GM18861 (cell line): ENCODE measurements around the gene AXIN1.

Experiments used
- ATAC-seq: cut with Tn5 transposase; IDR thresholded peaks from one replicate; pipeline ENCODE4 v1.9.1; 2021; ENCODE audit not compliant: unreplicated experiment

AXIN1 gene

DNA sequence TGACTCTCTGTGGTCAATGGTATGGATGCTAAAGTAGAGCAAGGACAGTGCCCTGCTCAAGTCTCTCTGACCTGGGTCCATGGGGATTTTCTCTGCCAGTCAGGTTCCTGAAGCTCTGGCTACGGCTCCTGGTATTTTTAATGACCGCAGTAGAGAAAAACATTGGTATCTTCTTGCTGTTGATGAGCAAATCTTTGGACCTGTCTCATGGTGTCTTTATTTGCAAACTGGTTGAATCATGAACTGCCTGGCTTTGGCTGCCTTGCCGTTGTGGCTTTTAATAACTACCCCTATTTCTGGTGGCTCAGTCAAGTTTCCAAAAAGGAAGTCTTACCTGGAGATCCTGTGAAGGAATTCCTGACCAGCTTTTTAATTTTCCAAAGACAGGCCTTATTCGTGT is 109.2 kb downstream of the AXIN1 start:
- ATAC-seq = no peak

DNA sequence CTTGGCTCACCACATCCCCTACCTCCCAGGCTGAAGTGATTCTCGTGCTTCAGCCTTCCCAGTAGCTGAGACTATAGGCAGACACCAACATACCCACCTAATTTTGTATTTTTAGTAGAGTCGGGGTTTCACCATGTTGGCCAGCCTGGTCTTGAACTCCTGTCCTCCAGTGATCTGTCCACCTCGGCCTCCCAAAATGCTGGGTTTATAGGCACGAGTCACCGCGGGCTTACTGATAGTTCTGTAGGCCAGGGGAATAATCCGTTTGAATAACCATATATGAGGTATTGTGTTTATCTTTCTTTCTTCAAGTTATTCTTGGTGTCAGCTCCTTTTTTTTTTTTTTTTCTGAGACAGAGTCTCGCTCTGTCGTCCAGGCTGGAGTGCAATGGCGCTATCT is 110.2 kb downstream of the AXIN1 start:
- no peak for ATAC-seq

DNA sequence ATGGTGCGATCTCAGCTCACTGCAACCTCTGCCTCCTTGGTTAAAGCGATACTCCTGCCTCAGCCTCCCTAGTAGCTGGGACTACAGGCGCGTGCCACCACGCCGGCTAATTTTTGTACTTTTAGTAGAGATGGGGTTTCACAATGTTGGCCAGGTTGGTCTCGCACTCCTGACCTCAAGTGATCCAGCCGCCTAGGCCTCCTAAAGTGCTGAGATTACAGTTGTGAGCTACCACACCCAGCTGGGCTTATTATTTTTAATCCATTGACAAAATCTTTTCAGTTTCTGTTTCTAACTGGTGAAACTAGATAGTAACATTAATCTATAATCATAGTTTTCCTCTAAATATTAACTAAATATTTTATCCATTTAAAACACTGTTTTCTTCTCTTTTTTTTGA is 112.0 kb downstream of the AXIN1 start:
- no peak for ATAC-seq

DNA sequence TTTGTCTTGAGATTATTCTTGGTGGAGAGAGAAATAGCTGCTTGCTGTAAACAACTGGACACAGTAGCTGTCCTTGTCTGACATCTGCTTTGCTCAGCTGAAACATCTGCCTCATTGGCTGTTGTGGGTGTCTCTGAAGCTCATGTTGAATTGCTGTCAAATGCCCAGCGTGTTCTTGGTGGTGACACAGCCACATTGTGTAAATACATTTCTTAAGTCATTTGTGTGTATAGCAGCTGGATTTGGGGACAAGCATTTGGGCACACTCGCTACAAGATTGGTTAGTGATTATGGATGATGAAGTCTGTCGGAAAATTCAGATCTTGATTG is 112.6 kb downstream of the AXIN1 start:
- ATAC-seq = no peak
